Fibroblast of peridontal ligament (primary cell): ENCODE measurements around the gene CFAP251.
"Not testable (repeated sequence)": the region's sequence is repeated elsewhere in the genome, so short reads cannot be mapped to it uniquely, and the experiment has no call there.

Experiments used
- DNase-seq: peaks from one replicate; pipeline ENCODE4 v3.0.0-alpha.2; 2010; ENCODE audit errors: extremely low read depth

CFAP251 gene

DNA sequence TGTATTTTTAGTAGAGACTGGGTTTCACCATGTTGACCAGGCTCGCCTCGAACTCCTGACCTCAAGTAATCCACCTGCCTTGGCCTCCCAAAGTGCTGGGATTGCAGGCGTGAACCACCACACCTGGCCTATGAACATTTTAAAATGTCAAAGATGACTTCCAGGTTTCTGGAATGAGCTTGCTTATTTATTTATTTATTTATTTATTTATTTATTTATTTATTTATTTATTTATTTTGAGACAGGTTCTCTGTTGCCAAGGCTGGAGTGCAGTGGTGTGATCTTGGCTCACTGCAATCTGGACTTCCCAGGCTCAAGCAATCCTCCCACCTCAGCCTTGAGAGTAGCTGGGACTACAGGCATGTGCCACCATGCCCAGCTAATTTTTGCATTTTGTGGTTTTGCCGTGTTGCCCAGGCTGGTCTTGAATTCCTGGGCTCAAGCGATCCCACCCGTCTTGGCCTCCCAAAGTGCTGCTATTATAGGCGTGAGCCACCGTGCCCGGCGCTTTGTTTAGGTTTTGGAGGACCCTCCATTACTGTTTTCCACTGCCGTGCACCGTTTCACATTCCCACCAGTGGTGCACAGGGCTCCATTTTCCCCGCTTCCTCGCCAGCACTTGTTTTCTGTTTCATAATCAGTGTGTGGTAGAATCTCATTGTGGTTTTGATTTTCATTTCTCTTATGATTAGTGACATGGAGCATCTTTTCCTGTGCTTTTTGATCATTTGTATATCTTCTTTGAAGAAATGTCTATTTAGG is 6.4 kb upstream of the CFAP251 start:
- no peak for DNase-seq

- DNase-seq, result peak; percentile 49
These were observed 2.5 kb upstream of the CFAP251 start for GRCh38 chr12:121915841-121916321.

DNA sequence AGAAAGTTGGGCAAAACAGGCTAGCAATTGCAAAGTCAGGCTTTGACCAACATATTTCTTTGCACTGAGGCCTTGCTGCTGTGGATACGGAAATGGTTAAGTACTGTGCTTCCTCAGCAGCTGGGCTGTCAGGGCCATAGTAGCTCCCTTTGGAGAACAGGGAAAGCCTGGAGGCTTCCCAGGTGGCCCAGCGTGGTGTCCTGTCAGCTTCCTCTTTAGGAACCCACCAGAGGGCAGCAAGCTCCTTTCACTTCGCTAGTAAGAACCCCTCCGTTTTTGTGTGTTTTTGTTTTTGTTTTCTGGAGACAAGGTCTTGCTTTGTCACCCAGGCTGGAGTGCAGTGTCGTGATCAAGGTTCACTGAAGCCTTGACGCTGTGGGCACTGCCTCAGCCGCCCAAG is 1.7 kb upstream of the CFAP251 start:
- DNase-seq, result peak; percentile 57

DNA sequence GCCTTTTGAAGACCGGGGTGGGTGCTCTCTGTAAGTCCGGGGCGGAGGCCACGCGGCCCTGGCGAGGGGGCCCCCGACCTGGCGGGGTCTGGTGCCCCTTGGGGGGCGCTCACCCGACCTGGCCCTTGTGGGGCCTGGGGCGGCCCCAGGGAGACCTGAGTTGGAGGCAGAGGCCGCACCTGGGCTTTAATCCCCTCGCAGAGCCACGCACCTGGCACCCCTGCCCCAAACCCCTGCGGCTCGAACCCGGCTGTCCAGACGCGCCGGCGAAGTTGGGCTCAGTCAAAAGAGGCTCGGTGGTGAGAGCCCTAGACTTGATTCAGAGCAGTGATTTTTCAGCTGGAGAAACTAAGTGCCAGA is 267 bp downstream of the CFAP251 start:
- DNase-seq, result no peak

DNA sequence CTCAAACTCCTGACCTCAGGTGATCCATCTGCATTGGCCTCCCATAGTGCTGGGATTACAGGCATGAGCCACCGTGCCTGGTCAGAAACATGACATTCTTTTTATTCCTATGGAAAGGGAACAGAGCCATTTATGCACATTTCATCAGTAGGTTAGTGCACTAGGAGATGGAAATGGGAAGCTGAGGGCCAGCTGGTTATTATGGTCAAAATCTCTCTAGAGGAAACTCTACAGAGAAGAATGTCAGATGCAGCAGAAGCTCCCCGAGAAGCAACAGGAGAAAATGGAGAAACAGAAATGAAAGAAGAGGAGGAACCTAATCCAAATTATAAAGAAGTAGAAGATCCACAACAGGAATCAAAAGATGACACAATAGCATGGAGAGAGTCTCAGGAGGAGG is 2.7 kb downstream of the CFAP251 start:
- DNase-seq, result no peak

DNA sequence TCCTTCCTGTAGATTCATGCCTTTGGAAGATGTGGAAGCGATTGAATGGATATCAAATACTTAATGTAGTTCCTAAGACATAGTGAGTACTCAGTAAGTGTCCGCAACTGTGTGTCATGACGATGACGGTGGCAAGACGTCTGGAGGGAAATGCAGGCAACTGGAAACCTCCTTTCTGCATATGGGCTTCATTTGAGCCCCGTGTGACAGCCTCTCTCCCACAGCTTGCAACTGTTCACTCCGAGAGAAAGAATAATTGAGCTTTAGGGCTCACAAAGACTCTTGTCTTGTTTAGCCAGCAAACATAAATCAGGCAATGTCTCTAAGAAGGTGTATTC is 6.9 kb downstream of the CFAP251 start:
- peak; percentile 83 for DNase-seq

- no peak for DNase-seq
These were observed 8.7 kb downstream of the CFAP251 start for GRCh38 chr12:121926874-121927706.

- no peak for DNase-seq
These were observed 9.4 kb downstream of the CFAP251 start for GRCh38 chr12:121927813-121928212.

GRCh38 chr12:121929545-121929944 is 11.2 kb downstream of the CFAP251 start:
- DNase-seq, result not testable (repeated sequence)

- DNase-seq, result no peak
These were observed 12.5 kb downstream of the CFAP251 start for GRCh38 chr12:121930862-121931261.

- DNase-seq, result no peak
These were observed 13.8 kb downstream of the CFAP251 start for GRCh38 chr12:121932176-121932536.

DNA sequence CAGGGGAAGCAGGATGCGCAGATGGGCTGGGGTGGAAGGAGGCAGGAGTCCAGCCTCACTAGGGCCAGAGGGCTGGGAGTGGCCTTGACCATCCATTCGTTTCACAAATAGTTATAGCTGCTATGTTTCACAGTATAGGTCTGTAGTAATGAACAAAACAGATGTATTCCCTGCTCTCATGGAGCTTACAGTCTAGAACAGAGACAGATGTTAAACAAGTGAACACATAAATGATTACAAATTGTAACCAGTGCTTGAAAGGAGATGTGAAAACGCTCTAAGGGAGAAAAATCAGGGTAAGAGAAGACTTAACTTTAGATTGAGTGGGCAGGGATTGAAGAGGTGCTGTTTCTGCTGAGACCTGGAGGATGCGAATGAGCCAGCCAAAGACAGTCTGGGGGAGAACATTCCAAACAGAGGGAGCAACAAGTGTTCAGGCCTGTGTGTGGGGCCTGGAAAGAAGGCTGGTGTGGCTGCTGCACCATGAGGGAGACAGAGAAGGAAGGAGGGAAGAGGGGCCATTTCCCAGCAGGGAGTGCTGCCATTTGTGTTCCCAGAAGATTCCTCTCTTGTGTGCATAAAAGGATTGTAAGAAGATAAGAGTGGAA is 14.6 kb downstream of the CFAP251 start:
- DNase-seq, result no peak

DNA sequence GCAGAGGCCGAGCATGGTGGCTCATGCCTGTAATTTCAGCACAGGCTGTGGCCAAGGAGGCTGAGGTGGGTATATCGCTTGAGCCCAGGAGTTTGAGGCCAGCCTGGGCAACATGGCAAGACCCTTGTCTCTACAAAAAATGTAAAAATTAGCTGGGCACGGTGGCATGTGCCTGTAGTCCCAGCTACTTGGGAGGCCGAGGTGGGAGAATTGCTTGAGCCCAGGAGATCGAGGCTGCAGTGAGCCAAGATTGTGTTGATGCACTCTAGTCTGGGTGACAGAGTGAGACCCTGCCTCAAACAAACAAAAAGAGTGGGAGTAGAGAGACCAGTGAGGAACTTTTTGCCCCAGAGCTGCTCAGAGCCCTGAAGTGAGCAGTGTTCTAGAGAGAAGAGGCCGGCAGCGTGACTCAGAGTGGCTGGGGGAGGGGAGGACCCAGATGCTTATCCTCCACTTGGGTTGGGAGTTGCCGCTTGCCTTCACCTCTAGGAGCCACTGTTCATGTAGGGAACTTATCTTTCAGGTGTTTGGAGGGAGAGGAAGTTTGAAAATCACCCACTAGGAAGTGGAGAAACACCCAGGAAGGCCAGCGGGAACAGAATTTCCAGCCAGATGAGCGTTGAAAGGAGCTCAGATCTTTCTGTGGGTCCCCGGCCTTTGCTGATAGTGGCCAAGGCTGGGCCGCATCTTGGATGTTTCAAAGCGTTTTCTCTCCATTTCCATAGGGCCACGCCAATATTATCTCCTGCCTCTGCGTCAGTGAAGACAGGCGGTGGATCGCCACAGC is 15.3 kb downstream of the CFAP251 start:
- no peak for DNase-seq

DNA sequence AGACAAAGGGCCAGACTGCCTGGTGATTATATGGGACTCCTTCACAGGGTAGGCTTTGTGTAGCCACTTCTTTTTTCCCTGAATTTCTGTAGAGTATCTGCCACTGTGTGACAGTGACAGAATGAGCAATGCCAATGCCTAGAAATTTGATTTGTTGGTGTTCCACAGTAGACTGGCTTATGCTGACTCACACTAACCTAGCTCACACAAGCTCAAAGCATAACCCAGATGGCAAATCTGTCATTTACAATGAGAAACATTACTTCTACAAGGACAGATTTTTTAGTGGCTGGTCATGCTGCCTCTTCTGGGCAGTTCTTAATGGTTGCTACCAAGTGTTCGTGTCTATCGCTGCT is 15.9 kb downstream of the CFAP251 start:
- DNase-seq, result no peak

GRCh38 chr12:121937654-121938053 is 19.3 kb downstream of the CFAP251 start:
- no peak for DNase-seq

DNA sequence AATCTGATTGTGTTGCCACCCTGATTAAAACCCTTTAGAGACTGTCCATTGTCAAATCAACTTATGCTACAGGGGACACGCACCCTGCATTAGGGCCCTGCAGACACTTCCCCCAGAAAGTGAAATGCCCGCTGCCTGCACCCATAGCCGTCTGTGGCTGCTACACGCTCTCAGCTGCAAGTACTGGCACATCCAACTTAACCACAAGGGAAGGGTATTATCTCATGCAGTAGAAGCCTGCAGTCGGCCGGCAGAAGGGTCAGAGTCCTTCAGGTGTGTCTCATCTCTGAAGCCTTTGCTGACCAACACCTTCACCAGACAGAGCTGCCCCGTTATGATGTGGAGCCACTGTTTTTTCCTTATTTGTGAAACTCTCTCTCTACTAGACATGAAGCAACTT is 20.8 kb downstream of the CFAP251 start:
- DNase-seq, result no peak

GRCh38 chr12:121939992-121940766 is 21.8 kb downstream of the CFAP251 start:
- no peak for DNase-seq

GRCh38 chr12:121942145-121942718 is 23.8 kb downstream of the CFAP251 start:
- DNase-seq, result peak; percentile 79

DNA sequence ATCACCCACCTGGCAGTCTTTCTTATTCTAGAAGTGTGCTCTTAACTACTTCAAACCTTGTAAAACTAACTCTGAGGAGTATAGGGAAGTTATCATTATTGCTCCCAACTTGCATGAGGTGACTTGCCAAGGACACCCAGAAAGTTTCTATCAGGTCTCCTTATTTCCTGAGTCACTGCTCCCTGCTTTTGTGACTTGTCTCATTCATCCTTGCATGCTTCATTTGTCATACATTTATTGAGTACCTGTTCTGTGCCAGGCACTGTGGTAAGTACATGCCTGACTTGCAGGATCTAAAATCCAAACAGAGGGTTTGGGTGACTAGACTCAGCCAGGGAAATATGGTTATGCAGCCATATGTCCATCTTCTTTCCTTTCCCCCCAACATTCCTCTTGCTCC is 25.5 kb downstream of the CFAP251 start:
- DNase-seq, result no peak

- DNase-seq, result no peak
These were observed 28.1 kb downstream of the CFAP251 start for GRCh38 chr12:121946313-121947025.
